GM23248 (cell line): Measurements from ENCODE around the gene GBP3. TPM values are rescaled to one million over a fixed set of nuclear protein-coding genes. Genes with fewer than 3 reads are reported as not detected.
"Not testable (repeated sequence)": the region's sequence is repeated elsewhere in the genome, so short reads cannot be mapped to it uniquely, and the experiment has no call there.

Source experiments
- DNase-seq: peaks from one replicate; pipeline ENCODE4 v3.0.0-alpha.2; 2015
- H2AFZ ChIP-seq: fragments of 200-600 bp; sonication (generic); 2 replicates; pipeline ENCODE4 v1.6.1; 2016; ENCODE audit warnings: antibody characterized with exemption
- H3F3A ChIP-seq: fragments of 200-600 bp; sonication (generic); 2 replicates; pipeline ENCODE4 v1.6.1; 2016; ENCODE audit warnings: mild to moderate bottlenecking, antibody characterized with exemption, mixed run types; ENCODE audit not compliant: insufficient read depth
- H3K27ac ChIP-seq: fragments of 200-600 bp; sonication (generic); 2 replicates; pipeline ENCODE4 v1.5.1; 2016; ENCODE audit warnings: mild to moderate bottlenecking
- H3K27me3 ChIP-seq: fragments of 200-600 bp; sonication (generic); replicated peaks from 2 replicates; pipeline ENCODE4 v1.6.1; 2016; ENCODE audit warnings: mild to moderate bottlenecking; ENCODE audit not compliant: insufficient read depth
- H3K36me3 ChIP-seq: fragments of 200-600 bp; sonication (generic); 2 replicates; pipeline ENCODE4 v1.6.1; 2016; ENCODE audit warnings: low read depth, mild to moderate bottlenecking
- H3K4me1 ChIP-seq: fragments of 200-600 bp; sonication (generic); 2 replicates; pipeline ENCODE4 v1.6.1; 2016; ENCODE audit warnings: mild to moderate bottlenecking; ENCODE audit not compliant: insufficient read depth
- H3K4me2 ChIP-seq: fragments of 200-600 bp; sonication (generic); one replicate; pipeline ENCODE4 v1.6.1; 2016; ENCODE audit warnings: mild to moderate bottlenecking; ENCODE audit not compliant: unreplicated experiment
- H3K4me3 ChIP-seq: fragments of 200-600 bp; sonication (generic); 2 replicates; pipeline ENCODE4 v1.5.1; 2016; ENCODE audit warnings: mild to moderate bottlenecking
- H3K79me2 ChIP-seq: fragments of 200-600 bp; sonication (generic); 2 replicates; pipeline ENCODE4 v1.6.1; 2016; ENCODE audit warnings: mild to moderate bottlenecking; ENCODE audit not compliant: insufficient read depth
- H3K9ac ChIP-seq: fragments of 200-600 bp; sonication (generic); 2 replicates; pipeline ENCODE4 v1.6.1; 2016; ENCODE audit warnings: mild to moderate bottlenecking
- H3K9me2 ChIP-seq: fragments of 200-600 bp; sonication (generic); 2 replicates; pipeline ENCODE4 v1.6.1; 2016; ENCODE audit warnings: mixed run types, mild to moderate bottlenecking, moderate library complexity; ENCODE audit not compliant: insufficient read depth
- H3K9me3 ChIP-seq: fragments of 200-600 bp; sonication (generic); one replicate; pipeline ENCODE4 v1.6.1; 2017; ENCODE audit warnings: low read depth
- H4K20me1 ChIP-seq: fragments of 200-600 bp; sonication (generic); 2 replicates; pipeline ENCODE4 v1.6.0; 2016; ENCODE audit not compliant: insufficient read depth
- EZH2 ChIP-seq: fragments of 200-600 bp; sonication (generic); IDR thresholded peaks from 2 replicates; pipeline ENCODE4 v1.6.1; 2018; ENCODE audit warnings: antibody characterized with exemption, mild to moderate bottlenecking; ENCODE audit not compliant: insufficient read depth, poor library complexity, severe bottlenecking
- EZH2phosphoT487 ChIP-seq: fragments of 200-600 bp; sonication (generic); IDR thresholded peaks from 2 replicates; pipeline ENCODE4 v1.6.1; 2018; ENCODE audit warnings: antibody characterized with exemption, moderate library complexity, mild to moderate bottlenecking, low read depth; ENCODE audit not compliant: insufficient read depth
- WGBS, 2 experiments: methylation state at CpG; one replicate each; pipeline ENCODE4 v1.1.6; 2015 to 2017; ENCODE audit warnings: low lambda C conversion rate in 2 of 2, low coverage in 1 of 2; ENCODE audit errors: missing lambda C conversion rate in 2 of 2; 5-methylcytosine and 5-hydroxymethylcytosine counted together
- in situ Hi-C: fragments of 300-500 bp; cut with MboI; formaldehyde crosslinking; loops from 2 replicates; pipeline ENCODE4 v1.15.0; 2020
- polyA plus RNA-seq: library from polyadenylated mRNA; unstranded; fragments of >200 nt; fragmentation: Nextera tagmentation; extraction: Ambion mirVana; gene quantifications from 2 replicates; pipeline ENCODE4 v1.2.1, GENCODE V29; 2016
- total RNA-seq: library from RNA; depleted of rRNA; stranded (reverse); fragments of >200 nt; shearing (Covaris generic); gene quantifications from 2 replicates; pipeline ENCODE4 v1.2.3, GENCODE V29; 2014

The GBP3 gene
- total and polyA plus RNA-seq, 2 experiments from 2014 or later: 33.1 to 59.9 TPM

DNA sequence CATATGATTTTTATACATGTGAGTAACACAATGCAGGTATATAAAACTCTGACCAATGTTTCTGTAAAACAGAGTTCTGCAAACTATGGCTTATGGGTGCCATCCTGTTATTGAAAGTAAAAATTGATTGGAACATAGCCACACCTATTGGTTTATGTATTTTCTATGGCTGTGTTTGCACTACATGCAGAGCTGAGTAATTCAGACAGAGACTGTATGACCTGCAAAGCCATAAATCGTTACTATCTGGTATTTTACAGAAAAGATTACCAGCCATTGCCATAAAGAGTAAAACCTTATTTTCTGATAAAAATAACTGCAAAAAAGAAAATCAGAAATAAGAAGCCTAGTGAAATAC lies 29.3 kb upstream of the GBP3 start:
- Histone ChIP-seq H3K9ac (no peak overlapping the region), H3K4me1 (no peaks in the 10 kb centered on the region), H3K27me3 (no peaks in the 10 kb centered on the region), H3K9me3 (no peaks in the 10 kb centered on the region), H3K79me2 (no peaks in the 10 kb centered on the region), H2AFZ (no peak overlapping the region), H3K4me3 (no peak overlapping the region), H3K27ac (no peak overlapping the region), H3K4me2 (no peak overlapping the region), H3K36me3 (peaks cover 21% of the 10 kb centered on the region; the same call in 1 of the 2 replicates), H4K20me1 (no peaks in the 10 kb centered on the region), H3F3A (no peaks in the 10 kb centered on the region), H3K9me2 (no peaks in the 10 kb centered on the region)
- in situ Hi-C loops: no loop called here
- DNase-seq: no peak
- TF ChIP-seq EZH2 (no peak), EZH2phosphoT487 (no peak)
- 66 to 67% methylated on average over 1 of the region's 1 CpG for WGBS, 2 experiments

DNA sequence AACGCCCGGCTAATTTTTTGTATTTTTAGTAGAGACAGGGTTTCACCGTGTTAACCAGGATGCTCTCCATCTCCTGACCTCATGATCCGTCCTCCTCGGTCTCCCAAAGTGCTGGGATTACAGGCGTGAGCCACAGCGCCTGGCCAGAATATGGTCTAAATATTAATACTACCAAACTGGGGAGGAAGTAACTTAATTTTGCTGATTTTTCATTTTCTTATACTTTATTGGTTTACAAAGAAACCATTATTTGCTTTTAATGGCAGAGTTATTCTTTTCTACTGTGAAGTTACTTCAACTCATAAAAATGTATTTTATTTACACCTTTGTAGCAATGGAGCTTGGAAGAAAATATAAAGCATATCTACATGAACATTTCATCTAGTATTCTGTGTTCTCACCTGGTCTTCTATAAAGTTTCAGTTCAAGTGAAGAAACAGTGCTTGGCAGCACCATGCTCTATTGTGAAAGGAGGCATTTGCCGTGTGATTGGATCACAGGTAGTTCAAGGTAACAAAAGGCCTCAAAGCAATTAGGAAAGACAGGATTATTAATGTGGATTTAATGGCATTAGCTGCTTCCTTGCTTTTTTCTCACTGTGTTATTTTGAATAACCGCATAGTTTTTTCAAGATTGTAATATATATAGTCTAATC lies 28.8 kb upstream of the GBP3 start:
- no peak for DNase-seq
- H3K9me2 ChIP-seq: no peaks in the 10 kb centered on the region
- H2AFZ ChIP-seq: no peak overlapping the region
- no peaks in the 10 kb centered on the region for H4K20me1 ChIP-seq
- H3K36me3 ChIP-seq: peaks cover 16% of the 10 kb centered on the region; the same call in 1 of the 2 replicates
- H3K79me2 ChIP-seq: no peaks in the 10 kb centered on the region
- no peak overlapping the region for H3K27ac ChIP-seq
- no peaks in the 10 kb centered on the region for H3F3A ChIP-seq
- no peaks in the 10 kb centered on the region for H3K4me1 ChIP-seq
- TF ChIP-seq EZH2phosphoT487 (no peak), EZH2 (no peak)
- in situ Hi-C loops: no loop called here
- WGBS, 2 experiments: 97 to 100% methylated on average over 9 of the region's 9 CpGs
- H3K4me2 ChIP-seq: no peak overlapping the region
- no peaks in the 10 kb centered on the region for H3K9me3 ChIP-seq
- no peak overlapping the region for H3K4me3 ChIP-seq
- H3K27me3 ChIP-seq: no peaks in the 10 kb centered on the region
- no peak overlapping the region for H3K9ac ChIP-seq

DNA sequence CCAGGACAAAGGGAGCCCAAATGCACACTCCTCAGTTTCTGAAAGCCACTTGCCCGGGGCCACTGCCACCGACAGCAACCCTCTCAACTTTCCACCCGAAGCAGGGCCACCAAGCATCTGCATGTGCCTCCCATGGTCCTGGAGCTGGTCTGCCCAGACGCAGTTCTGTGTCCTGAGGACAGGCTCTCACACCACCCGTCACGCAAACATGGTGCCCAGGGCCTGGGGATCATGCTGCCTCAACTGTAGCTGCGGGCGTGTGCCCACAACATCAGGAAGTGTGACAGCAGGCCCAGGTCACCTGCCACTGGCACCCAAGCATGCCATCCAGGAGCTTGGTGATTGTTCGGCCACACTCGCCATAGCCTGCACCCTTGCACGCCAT lies 28.0 kb upstream of the GBP3 start:
- no peak for DNase-seq
- in situ Hi-C loops: no loop called here
- 95 to 98% methylated on average over 11 of the region's 11 CpGs for WGBS, 2 experiments

DNA sequence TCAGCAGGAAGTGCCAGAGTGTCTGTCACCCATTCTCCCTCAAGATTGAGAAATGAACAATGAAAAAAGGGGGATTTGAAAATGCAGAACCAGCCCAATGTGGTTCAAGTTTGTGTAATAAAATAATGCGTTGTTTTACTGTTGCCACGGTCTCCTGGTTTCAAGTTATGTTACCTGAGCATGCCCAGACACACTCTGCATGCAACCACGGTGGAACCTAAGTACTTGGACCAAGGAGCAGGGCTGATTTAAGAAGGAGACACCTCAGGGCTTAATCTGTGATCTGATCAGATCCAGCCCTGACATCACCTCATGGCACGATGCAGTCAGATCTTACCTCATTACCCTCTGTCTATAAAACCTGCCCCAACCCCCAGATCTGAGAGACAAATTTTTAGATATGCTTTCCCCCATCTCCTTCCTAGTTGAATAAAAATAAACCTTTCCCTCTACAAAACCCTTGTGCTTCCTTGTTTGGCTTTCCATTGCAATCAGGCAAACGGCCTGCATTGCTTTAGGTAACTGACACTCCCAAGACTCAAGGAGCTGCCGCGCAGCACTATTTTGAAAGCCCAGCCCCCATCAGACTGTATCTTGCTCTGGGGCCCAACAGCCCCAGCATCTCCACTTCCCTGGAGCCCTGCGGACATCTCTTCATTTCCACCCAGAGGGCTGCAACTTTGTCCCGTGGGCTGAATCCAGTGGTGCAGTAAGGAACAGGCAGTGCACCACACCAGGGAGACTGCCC lies 27.4 kb upstream of the GBP3 start:
- H3K4me1 ChIP-seq, H4K20me1 ChIP-seq, DNase-seq, H3K4me3 ChIP-seq, H2AFZ ChIP-seq, H3K4me2 ChIP-seq, H3K9me3 ChIP-seq, H3K27ac ChIP-seq, H3K79me2 ChIP-seq, H3K9me2 ChIP-seq, H3F3A ChIP-seq, H3K27me3 ChIP-seq, H3K9ac ChIP-seq, in situ Hi-C loops: not testable (repeated sequence)
- peaks cover 15% of the 10 kb centered on the region; the same call in 1 of the 2 replicates for H3K36me3 ChIP-seq
- 79 to 82% methylated on average over 9 of the region's 9 CpGs for WGBS, 2 experiments

More for the DNA sequence above, 28.0 kb upstream of the GBP3 start:
- no peaks in the 10 kb centered on the region for H4K20me1 ChIP-seq
- H2AFZ ChIP-seq: no peak overlapping the region
- H3F3A ChIP-seq: no peaks in the 10 kb centered on the region
- no peak overlapping the region for H3K4me3 ChIP-seq
- H3K36me3 ChIP-seq: peaks cover 15% of the 10 kb centered on the region; the same call in 1 of the 2 replicates
- H3K9ac ChIP-seq: no peak overlapping the region
- H3K9me2 ChIP-seq: no peaks in the 10 kb centered on the region
- no peaks in the 10 kb centered on the region for H3K9me3 ChIP-seq
- no peaks in the 10 kb centered on the region for H3K79me2 ChIP-seq
- no peak overlapping the region for H3K27ac ChIP-seq
- H3K27me3 ChIP-seq: no peaks in the 10 kb centered on the region
- no peak for TF ChIP-seq EZH2
- TF ChIP-seq EZH2phosphoT487: no peak
- no peak overlapping the region for H3K4me2 ChIP-seq
- H3K4me1 ChIP-seq: no peaks in the 10 kb centered on the region

DNA sequence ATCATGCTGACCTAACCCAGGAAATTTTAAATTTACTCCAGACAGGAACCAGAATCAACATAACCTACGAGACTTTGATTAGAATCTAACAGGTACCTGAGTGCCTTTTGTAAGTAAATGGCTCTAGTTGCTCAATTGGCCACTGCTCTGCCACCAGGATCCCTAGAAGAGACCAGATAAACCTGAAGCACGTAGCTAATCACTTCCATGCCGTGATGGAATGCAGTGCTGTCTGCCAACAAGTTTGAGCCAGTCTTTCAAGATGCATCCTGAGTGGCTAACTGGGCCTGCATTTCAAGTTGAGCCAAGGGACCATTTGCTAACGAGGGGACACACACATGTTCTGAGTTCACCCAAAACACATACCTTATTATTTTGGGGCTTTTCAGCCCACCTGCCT lies 26.5 kb upstream of the GBP3 start:
- H3K27ac ChIP-seq, in situ Hi-C loops, H3K4me1 ChIP-seq, H3K4me3 ChIP-seq, H3K27me3 ChIP-seq, H3F3A ChIP-seq, H2AFZ ChIP-seq, H3K79me2 ChIP-seq, H3K9me2 ChIP-seq, H3K9ac ChIP-seq, DNase-seq, H3K4me2 ChIP-seq, H3K9me3 ChIP-seq, H4K20me1 ChIP-seq: not testable (repeated sequence)
- peaks cover 15% of the 10 kb centered on the region; the same call in 1 of the 2 replicates for H3K36me3 ChIP-seq
- WGBS, 2 experiments: 70 to 74% methylated on average over 2 of the region's 4 CpGs
